ENCODE measurements around the gene SLC35F3.

The SLC35F3 gene

GRCh38 chr1:234369784-234370183 is 465.3 kb downstream of the SLC35F3 start:
- DNase-seq (ENCODE audit: low read depth) = no peak

- DNase-seq (ENCODE audit: low read depth) = no peak
These were observed 466.9 kb downstream of the SLC35F3 start for GRCh38 chr1:234371414-234371813.

- DNase-seq (ENCODE audit: low read depth) = no peak
These were observed 467.7 kb downstream of the SLC35F3 start for GRCh38 chr1:234372011-234372757.

GRCh38 chr1:234373064-234373958 is 468.8 kb downstream of the SLC35F3 start, which contains the start of gene COA6:
Gene COA6 (plus strand): TSS chr1:234373456. CDS start chr1:234373467, 11 bp downstream.
- DNase-seq (ENCODE audit: low read depth) = peak; percentile 90

GRCh38 chr1:234373959-234374254 is 469.4 kb downstream of the SLC35F3 start:
- DNase-seq (ENCODE audit: low read depth) = no peak
